Lung microvascular endothelial cell (primary cell): Measurements from ENCODE around the gene ZNF496. TPM values are rescaled to one million over a fixed set of nuclear protein-coding genes. Genes with fewer than 3 reads are reported as not detected.
A peak's percentile ranks its signal among the peaks of the same experiment; 100 is the strongest.

Experiments
- DNase-seq, 2 donors: peaks; one replicate each; pipeline versions ENCODE4 v3.0.0 to v3.0.0-alpha.2; 2010; ENCODE audit warnings: low read depth in 2 of 2
- total RNA-seq: library from RNA; depleted of rRNA; stranded (reverse); fragments of >200 nt; gene quantifications from 2 replicates; pipeline ENCODE4 v1.2.1, GENCODE V29; 2014

Gene ZNF496
- total RNA-seq, 1 donor from 2014 or later = 26.6 TPM

DNA sequence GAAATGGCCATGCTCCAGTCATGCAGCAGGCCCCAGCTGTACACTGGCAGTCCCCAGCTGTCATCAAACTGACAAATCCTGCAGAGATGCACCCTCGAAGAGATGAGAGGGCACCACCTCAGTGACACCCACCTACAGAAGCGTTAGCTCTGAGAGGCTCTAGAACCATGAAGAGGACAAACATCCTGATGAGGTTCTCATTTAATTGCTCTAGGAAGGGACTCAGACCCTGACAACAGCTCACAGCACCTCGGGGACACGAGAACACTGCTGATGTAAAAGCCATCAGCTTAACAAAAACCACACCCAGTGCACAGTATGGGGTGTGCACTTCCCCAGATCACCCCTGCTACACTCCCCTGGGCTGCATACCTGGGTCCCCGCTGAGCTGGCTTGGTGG is 3.4 kb downstream of the ZNF496 start:
- DNase-seq = no peak

DNA sequence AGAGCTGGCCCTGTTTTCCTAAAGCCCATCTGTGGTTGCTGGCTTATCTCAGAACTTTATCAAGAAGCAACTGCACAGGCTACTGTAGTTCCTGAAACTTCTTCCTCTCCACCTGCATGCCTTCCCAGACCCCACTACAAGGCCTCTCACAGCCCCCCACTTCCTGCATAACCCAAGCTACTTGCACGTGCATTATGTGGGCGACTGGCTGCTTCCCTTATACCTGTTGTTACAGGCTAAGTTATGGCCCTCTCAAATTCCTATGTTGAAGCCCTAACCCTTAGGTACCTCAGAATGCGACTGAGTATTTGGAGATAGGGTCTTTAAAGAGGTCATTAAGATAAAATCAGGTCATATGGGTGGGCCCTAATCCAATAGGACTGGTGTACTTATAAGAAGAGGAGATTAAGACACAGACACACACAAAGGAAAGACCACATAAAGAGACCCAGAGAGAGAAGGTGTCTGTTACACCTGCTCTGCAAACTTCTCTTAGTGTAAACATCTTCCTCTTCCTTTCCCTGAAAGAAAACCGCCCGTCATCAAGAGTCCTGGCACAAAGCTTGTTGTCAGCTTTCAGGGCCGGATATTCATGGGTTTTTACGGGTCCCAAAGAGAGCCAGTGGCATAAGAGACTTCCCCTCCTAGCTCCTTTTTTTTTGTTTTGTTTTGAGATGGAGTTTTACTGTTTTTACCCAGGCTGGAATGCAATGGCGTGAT is 5.1 kb downstream of the ZNF496 start:
- no peak for DNase-seq

DNA sequence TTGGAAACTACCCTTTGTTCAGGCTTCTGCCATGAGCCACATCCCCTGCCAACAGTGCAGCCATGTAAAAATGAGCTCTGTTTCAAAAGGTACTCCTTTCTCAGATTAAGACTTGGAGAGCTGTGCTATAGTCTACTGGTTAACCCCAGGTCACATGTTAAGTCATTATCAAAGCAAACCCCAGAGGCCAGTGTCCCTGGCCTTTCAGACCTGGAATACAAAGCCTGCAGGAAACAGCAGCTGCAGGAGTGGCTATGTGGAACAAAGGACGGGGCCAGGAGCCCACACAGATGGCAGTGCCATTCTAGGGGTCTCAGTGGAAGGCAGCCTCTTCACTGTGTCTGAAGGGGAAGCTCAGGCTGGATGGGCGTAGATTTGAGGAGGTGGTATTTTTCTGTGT is 6.7 kb downstream of the ZNF496 start:
- peak in 1 of 2 donors; percentile 39 for DNase-seq

DNA sequence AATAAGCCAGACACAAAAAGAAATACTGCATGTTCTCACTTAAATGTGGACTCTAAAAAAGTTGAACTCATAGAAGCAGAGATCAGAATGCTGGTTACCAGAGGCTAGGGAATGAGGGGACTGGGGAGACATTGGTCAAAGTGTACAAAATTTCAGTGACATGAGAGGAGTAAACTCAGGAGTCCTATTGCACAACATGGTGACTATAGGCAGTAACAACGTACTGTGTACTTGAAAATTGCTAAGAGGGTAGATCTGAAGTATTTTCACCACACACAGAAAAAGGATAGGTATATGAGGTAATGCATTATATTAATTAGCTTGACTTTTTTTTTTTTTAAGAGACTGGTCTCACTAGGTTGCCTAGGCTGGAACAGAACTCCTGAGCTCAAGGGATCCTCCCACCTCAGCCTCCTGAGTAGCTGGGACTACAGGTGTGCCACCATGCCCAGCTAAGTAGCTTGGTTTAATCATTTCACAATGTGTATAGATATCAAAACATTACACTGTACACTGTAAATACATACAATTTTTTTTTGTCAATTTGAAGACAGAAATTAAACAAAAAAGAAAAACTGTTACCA is 7.4 kb downstream of the ZNF496 start:
- no peak for DNase-seq

DNA sequence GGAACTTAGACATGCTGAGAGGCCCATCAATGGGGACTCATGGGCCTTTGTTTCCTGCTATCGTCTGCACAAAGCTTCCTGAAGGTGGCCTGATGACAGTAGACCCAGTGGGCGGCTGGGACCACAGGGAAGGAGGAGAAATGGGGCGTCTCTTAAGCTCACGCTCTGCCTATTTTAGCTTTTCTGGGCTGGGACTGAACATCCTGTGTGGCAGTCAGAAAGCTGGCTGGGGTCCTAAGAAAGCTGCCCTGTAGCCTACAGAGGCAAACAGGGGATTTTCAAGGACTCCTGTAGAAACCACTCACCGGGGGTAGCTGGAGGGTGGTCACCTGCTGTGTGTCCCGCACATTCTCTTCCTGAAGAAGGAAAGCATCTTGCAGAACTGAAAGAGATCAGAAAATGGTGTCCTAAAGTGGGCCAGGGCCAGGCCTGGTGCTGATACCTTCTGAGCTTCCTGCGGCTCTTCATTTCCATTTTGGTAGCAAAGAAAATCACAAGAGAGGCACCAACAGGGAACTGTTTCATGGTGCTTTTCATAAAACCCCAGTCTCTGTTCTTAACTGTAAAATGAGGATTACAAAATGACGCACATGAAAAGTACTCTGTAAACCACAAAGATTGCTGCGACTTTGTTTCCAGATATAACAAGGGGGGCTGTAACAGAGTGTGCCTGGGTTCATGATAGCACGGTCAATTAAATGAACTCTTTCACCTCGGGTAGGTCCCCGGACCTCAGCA is 8.6 kb downstream of the ZNF496 start:
- DNase-seq = no peak

DNA sequence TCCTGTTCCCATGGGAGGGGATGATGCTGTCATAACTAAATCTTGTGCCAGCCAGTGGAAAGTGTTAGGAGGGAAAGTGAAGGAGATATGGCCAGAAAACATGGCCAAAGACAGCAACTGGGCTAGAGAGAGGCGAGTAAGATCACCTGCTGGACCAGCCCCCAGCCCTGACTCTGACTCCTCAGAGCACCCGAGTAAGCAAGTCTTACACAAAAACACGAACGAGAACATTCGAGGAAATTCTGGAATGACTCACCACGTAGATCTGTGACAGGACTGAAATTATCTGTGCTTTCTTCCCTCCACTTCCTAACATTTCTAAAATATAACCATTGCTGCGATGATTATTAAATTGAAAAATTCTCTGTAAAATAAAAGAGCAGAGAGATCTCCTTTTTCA is 9.2 kb downstream of the ZNF496 start:
- peak in 1 of 2 donors; percentile 25 for DNase-seq

DNA sequence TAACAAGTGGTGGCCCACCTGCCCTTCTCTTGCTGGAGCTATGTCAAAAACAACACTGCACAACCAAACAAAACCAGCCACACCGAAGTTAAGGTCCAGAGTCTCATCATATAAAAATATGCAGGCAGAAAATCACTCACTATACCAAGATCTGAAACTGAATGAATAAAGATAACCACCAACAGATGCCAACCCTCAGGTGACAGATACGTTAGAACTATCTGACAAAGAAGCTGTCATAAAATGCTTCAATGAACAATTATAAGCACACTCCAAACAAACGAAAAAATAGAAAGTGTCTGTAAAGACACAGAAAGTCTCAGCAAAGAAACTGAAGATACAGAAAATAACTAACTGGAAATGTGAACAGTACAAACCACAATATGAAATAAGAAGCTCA is 14.0 kb downstream of the ZNF496 start:
- DNase-seq = no peak

DNA sequence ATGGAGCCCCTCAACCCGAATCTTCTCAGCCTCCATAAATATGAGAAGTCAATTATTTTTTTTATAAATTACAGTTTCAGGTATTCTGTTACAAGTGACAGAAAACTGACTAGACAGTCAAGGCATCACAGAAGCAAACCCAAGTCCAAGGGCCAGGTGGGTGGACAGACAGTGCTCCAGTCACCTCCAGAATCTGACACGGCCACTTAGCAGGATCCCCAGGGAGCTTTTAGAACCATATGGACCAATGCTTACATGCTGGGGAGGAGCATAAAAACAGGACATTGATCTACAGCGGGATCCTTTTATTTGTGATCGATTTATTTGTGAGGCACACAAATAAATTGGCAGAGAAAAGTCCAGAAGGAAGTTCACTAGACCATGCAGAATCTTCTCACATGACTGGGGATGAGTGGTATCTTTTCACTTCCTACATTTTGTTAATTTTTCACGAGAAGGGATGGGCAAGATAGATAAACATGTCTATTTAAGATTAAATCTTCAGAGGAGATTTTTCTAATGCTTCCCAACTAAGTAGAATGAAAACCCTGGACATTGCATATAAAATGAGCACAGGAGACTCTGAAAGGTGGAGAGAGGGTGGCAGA is 15.0 kb downstream of the ZNF496 start:
- no peak for DNase-seq

DNA sequence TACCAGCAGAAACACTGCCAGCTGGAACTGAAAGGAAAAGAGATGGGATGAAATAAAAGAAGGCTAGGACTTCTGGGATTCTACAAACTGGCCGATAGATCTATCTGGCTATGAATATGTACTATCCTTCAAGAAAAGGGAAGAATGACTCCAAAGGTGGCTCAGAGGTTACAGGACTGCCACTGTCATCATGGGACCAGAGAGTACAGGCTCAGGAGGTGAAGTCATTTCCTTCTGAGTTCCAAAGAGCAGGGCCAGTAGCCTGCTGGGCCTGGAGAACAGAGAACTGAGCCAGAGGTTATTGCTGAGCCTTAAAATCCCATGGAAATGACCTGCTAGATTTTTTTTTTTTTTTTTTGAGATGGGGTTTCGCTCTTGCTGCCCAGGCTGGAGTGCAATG is 27.6 kb downstream of the ZNF496 start:
- DNase-seq = peak in 1 of 2 donors; percentile 60

GRCh38 chr1:247303216-247303615 is 28.5 kb downstream of the ZNF496 start:
- DNase-seq = no peak

- DNase-seq = no peak
These were observed 30.5 kb downstream of the ZNF496 start for GRCh38 chr1:247301176-247301540.

DNA sequence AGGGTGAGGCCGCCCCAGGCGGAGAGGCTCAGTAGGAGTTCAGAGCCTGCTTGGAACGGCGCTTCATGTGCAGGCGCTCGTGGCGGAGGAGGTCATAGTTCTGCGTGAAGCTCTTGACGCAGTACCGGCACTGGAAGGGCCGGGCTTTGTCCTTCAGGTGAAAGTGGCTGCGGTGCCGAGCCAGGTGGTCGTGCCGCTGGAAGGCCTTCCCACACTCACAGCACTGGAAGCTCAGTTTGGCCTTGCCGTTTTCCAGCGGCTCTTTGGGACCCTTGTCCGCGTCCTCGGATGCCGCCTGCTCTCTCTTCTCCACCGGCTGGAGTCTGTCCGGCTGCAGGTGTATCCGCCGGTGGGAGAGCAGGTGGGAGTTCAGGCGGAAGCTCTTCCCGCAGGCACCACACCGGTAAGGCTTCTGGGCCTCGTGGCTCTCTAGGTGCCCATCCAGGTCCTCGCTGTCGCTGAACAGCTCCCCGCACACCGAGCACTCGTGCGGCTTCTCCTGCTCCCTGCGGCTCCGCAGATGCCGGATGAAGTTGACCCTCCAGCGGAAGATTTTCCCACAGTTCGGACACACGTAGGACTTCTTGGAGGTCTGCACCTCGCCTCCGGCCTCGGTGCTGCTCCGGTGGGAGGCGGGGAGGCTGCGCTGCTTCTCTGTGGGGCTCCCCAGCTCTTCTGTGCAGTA is 31.0 kb downstream of the ZNF496 start:
- DNase-seq = no peak

DNA sequence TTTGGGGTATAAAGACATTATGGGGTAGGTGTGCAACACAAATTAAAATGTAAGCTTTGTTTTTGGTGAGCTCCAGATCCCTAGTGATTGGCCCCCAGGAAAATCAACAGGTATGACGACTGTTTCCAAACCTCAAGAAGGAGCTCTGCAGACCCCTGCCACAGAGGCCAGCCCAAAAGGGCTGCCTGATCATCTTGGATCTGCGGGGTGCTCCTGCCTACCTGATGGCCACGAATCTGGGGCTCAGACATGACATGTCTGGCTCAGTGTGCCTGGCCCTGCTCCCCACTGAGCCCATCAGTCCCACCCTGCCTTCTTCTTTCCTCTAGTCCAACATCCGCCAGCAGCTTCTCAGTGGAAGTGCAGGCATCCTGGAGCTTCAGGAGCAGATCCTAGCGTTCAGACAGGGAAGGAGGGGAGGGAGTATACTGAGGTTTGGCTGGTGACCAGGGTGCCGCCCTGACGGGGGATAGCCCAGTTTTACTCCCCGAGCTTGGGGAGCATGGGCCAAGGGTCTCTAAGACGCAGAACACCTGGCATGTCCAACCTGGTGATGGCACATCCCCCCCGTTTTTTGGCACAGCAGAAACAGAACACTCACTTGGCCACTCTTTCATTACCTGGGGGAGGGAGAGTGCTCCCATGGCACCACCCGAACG is 31.8 kb downstream of the ZNF496 start:
- DNase-seq = no peak

- DNase-seq = no peak
These were observed 33.0 kb downstream of the ZNF496 start for GRCh38 chr1:247298701-247299100.

DNA sequence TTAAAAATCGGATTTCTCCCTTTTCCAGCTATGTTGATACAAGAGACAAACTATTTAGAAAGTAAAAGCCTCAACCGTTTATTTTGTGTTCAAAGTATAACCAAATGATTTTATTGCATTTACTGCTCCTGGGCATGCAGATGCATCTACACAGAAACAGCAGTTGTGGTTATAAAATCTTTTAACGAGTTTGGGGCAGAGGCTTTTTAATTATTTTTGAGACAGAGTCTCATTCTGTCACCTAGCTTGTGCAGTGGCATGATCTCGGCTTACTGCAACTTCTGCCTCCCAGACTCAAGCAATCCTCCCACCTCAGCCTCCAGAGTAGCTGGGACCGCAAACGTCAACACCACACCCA is 33.6 kb downstream of the ZNF496 start:
- DNase-seq = no peak

- DNase-seq = no peak
These were observed 34.2 kb downstream of the ZNF496 start for GRCh38 chr1:247297263-247298123.

- no peak for DNase-seq
These were observed 35.0 kb downstream of the ZNF496 start for GRCh38 chr1:247296599-247297180.

DNA sequence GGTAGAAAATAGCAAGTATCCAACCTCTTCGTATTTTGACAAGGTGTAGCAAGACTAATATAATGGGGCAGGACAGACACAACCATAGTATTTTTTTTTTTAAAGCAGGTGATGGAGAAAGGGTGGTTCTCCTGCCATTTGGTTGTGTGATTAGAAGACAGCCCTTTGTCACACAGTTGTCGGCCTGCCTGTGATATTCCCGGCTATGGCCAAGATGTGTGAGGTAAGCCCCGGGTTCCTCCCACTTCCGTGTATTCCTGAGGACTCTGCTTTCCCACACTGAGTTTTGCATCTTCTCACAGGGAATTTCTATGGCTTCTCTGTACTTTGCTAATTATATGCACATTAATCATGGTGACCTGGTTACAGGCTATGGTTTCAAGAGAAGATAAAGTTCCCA is 35.9 kb downstream of the ZNF496 start:
- DNase-seq = no peak

DNA sequence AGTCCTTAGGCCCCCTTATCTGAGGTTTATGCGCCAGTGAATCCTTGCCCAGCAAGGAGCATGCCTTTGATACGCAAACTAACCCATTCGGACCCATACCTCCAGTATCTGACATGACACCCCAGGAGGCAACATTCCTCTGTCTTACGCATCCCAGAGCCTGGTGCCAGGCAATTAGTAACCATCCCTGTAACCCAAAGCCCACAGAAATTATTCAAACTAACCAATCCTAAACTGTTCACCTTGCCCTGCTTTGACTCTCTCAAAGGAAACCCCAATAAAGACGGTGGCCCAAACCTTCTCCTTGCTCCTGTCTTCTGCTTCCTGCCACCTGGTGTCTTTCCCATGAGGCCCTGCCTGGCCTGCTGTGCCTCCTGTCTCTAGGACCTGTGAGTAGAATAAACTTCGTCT is 36.4 kb downstream of the ZNF496 start:
- DNase-seq = no peak

DNA sequence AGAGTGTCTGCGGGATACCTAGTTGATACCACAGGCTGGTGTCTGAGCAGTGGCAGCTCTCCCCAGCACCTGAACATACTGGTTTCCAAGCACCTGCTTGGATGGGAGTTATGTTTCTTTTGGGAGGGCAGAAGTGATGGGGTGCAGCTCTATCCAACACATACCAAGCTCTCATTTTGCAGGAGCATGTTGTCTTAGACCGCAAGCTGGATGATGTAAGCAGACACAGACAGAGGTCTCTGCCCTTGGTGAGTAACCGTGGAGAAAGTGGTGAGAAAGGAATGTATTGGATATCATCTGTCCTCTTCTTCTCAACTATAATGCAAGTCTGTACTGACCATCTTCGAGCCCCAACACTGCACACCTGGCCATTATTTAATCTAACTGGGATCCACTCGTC is 37.4 kb downstream of the ZNF496 start:
- no peak for DNase-seq
